CD4-positive, alpha-beta T cell treated with Interleukin-10 for 1 hour (primary cell): ENCODE data around the gene CFAP69.

Experiments used
- DNase-seq: peaks from one replicate; pipeline ENCODE4 v3.0.0-alpha.2; 2020

CFAP69 gene

GRCh38 chr7:90244909-90245851 lies at the start of gene CFAP69:
TSS of gene CFAP69 (plus strand) at chr7:90245174. CDS start at chr7:90245425, 251 bp downstream.
- peak; percentile 86 for DNase-seq

GRCh38 chr7:90201500-90202195 lies 43.3 kb upstream of the CFAP69 start:
- DNase-seq: no peak

GRCh38 chr7:90207956-90208355 lies 37.0 kb upstream of the CFAP69 start:
- DNase-seq: no peak

- DNase-seq: no peak
These were observed 35.2 kb upstream of the CFAP69 start for GRCh38 chr7:90209776-90210175.

- no peak for DNase-seq
These were observed 34.5 kb upstream of the CFAP69 start for GRCh38 chr7:90210475-90210874.

- DNase-seq: no peak
These were observed 34.0 kb upstream of the CFAP69 start for GRCh38 chr7:90210981-90211380.

- DNase-seq: no peak
These were observed 33.4 kb upstream of the CFAP69 start, which contains the start of gene STEAP2 for GRCh38 chr7:90211391-90212148. TSS of gene STEAP2 (plus strand) at chr7:90211740. CDS start at chr7:90225083, 13,343 bp downstream.

GRCh38 chr7:90212149-90212495 lies 32.9 kb upstream of the CFAP69 start:
- no peak for DNase-seq

- DNase-seq: no peak
These were observed 31.5 kb upstream of the CFAP69 start for GRCh38 chr7:90213521-90213920.

GRCh38 chr7:90216080-90216674 lies 28.8 kb upstream of the CFAP69 start:
- no peak for DNase-seq

- DNase-seq: no peak
These were observed 28.2 kb upstream of the CFAP69 start for GRCh38 chr7:90216771-90217170.

GRCh38 chr7:90222390-90222789 lies 22.6 kb upstream of the CFAP69 start:
- no peak for DNase-seq

GRCh38 chr7:90222811-90223725 lies 21.9 kb upstream of the CFAP69 start:
- no peak for DNase-seq

- DNase-seq: no peak
These were observed 20.8 kb upstream of the CFAP69 start for GRCh38 chr7:90224195-90224594.

GRCh38 chr7:90225181-90225580 lies 19.8 kb upstream of the CFAP69 start:
- no peak for DNase-seq

- DNase-seq: no peak
These were observed 19.4 kb upstream of the CFAP69 start for GRCh38 chr7:90225601-90226000.

- no peak for DNase-seq
These were observed 17.7 kb upstream of the CFAP69 start for GRCh38 chr7:90227259-90227658.

- DNase-seq: no peak
These were observed 15.3 kb upstream of the CFAP69 start for GRCh38 chr7:90229682-90230081.

GRCh38 chr7:90230834-90231233 lies 14.1 kb upstream of the CFAP69 start:
- no peak for DNase-seq

GRCh38 chr7:90231304-90231703 lies 13.7 kb upstream of the CFAP69 start:
- DNase-seq: no peak

GRCh38 chr7:90232430-90232829 lies 12.5 kb upstream of the CFAP69 start:
- DNase-seq: no peak

GRCh38 chr7:90233569-90233968 lies 11.4 kb upstream of the CFAP69 start:
- no peak for DNase-seq
